ENCODE data around the gene PHKA2. TPM values are rescaled to one million over a fixed set of nuclear protein-coding genes. Genes with fewer than 3 reads are reported as not detected.

The PHKA2 gene
- total and polyA plus RNA-seq, 10 of the 15 experiments (the other 5 are each of a cell fraction or from before 2014, with no cell fraction given) = 1.4 to 25.6 (median 15.4) TPM

- no peak for FAIRE-seq
- no TSS peak for BruUV-seq (replicated peaks)
- ChIA-PET POLR2A (no interaction called here), SMC1A (ENCODE audit: uncharacterized antibody, unreplicated experiment) (interaction anchor here (1.2 kb wide), 1 partner anchor 13 kb away, joined by 3 read pairs; no protein-coding TSS in a partner anchor), CTCF (interaction anchor here (1.4 kb wide), 1 partner anchor 385 kb away, joined by 3 read pairs; no protein-coding TSS in a partner anchor), RAD21 (ENCODE audit: unreplicated experiment) (no interaction called here)
- Histone ChIP-seq H4K20me1 (ENCODE audit: control insufficient read depth, insufficient read depth) (no peaks in the 10 kb centered on the region), H3K27ac (ENCODE audit: control insufficient read depth, insufficient read depth) (no peak overlapping the region), H2AFZ (ENCODE audit: control insufficient read depth, low read depth, low read length) (no peak overlapping the region), H3K79me2 (ENCODE audit: control insufficient read depth, insufficient read depth, low read length) (no peaks in the 10 kb centered on the region), H3K4me1 (ENCODE audit: control insufficient read depth, insufficient read depth, low read length) (no peaks in the 10 kb centered on the region), H3K9me3 (replicated peaks; ENCODE audit: control insufficient read depth, insufficient read depth, low read length) (no peaks in the 10 kb centered on the region), H3K27me3 (replicated peaks in 1 of 2; ENCODE audit: control insufficient read depth in 2 of 2, insufficient read depth in 2 of 2, low read length in 1 of 2) (no peaks in the 10 kb centered on the region), H3K9ac (ENCODE audit: control insufficient read depth, insufficient read depth, low read length) (no peak overlapping the region), H3K36me3 (ENCODE audit: control insufficient read depth in 2 of 2, insufficient read depth in 2 of 2, low read length in 1 of 2) (peaks cover 0 to 3% of the 10 kb centered on the region in 2 experiments; a peak in 2 of 4 replicates), H3K4me3 (no peak overlapping the region), H3K4me2 (ENCODE audit: control insufficient read depth, insufficient read depth) (no peak overlapping the region)
- intact Hi-C loops (cut with micrococcal nuclease; ENCODE audit: unreplicated experiment) = no loop called here
- WGBS (ENCODE audit: insufficient coverage, insufficient replicate concordance, low lambda C conversion rate, missing lambda C conversion rate) = 72% methylated on average over 4 of the region's 4 CpGs
- in situ Hi-C loops (cut with MboI) = no loop called here
- ATAC-seq = no peak
- no peak for DNase-seq (ENCODE audit: low read depth, low spot score)
- TF ChIP-seq CTCF (IDR thresholded peaks at IDR 0.05 in 2 of 3, conservative IDR thresholded peaks at IDR 0.05 in 1 of 3; ENCODE audit: control insufficient read depth in 2 of 3, extremely low read depth in 1 of 3, insufficient read depth in 1 of 3, low read depth in 3 of 3, low read length in 3 of 3) (no peak), ZNF207 (IDR thresholded peaks at IDR 0.05; ENCODE audit: borderline replicate concordance) (no peak), POLR2AphosphoS2 (IDR thresholded peaks at IDR 0.05; ENCODE audit: low read depth, low read length) (no peak), MEF2A (IDR thresholded peaks at IDR 0.05; ENCODE audit: insufficient read depth, low read depth, low read length) (no peak), HCFC1 (IDR thresholded peaks at IDR 0.05; ENCODE audit: low read length) (no peak), CEBPZ (IDR thresholded peaks at IDR 0.05; ENCODE audit: low read depth, low read length) (no peak), ZSCAN29 (IDR thresholded peaks at IDR 0.05) (no peak), ESRRA (IDR thresholded peaks at IDR 0.05; ENCODE audit: low read length) (no peak), MLLT1 (IDR thresholded peaks at IDR 0.05) (no peak), KDM1A (IDR thresholded peaks at IDR 0.05; ENCODE audit: borderline replicate concordance) (no peak), MEF2B (IDR thresholded peaks at IDR 0.05; ENCODE audit: partially characterized antibody, poor library complexity, severe bottlenecking) (no peak), NRF1 (conservative IDR thresholded peaks at IDR 0.05; ENCODE audit: low read depth, low read length) (no peak), RUNX3 (IDR thresholded peaks at IDR 0.05; ENCODE audit: low read length) (no peak), ATF7 (IDR thresholded peaks at IDR 0.05; ENCODE audit: low read depth) (no peak), ATF3 (IDR thresholded peaks at IDR 0.05; ENCODE audit: borderline replicate concordance, extremely low read depth, low read depth, low read length) (no peak), CREM (IDR thresholded peaks at IDR 0.05; ENCODE audit: low read depth) (no peak), ETV6 (conservative IDR thresholded peaks at IDR 0.05 in 1 of 2, IDR thresholded peaks at IDR 0.05 in 1 of 2; ENCODE audit: borderline replicate concordance in 1 of 2, low read depth in 1 of 2) (no peak)
Measured at GRCh38 chrX:18949291-18949943, 34.5 kb downstream of the PHKA2 start.

All from GM12878 (cell line).